ENCODE data around the gene TRAPPC6A. TPM values are rescaled to one million over a fixed set of nuclear protein-coding genes. Genes with fewer than 3 reads are reported as not detected.
A peak's percentile ranks its signal among the peaks of the same experiment; 100 is the strongest.

The TRAPPC6A gene
- total RNA-seq, 1 experiment from 2014 or later, result 38.4 TPM

DNA sequence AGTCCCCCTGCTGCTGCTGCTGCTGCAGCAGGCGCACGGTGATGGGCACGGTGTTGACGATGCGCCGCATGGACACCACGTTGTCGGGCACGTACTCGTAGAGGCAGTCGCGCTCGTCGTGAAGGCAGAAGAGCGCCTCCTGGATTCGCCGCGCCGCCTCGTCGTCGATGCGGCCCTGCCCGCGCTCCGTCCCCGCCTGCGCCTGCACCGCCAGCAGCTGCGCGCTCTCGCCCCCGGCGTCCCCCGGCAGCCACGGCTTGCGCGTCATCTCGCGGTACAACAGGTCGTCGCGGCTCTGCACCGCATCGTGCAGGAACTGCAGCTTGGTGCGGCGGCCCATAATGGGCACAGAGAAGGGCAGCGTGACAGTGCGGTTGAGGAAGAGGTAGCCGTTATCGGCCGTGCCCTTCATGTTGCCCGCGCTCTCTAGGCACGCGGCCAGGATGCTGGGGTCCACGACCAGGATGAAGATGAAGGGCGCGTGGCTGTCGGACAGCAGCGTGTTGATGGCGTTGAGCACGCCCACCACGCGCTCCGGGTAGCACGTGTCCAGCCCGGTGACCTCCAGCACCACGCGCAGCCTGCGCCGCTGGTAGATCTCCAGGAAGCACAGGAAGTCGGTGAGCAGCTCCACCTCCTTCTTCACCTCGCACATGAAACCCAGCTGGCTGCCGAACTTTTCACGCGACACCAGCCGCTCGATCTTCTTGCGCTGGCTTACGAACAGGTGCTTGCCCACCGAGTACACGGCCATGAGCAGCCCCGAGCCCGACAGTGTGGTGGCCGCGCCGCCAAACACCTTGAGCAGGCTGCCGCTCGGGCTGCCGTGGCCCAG lies 25.3 kb downstream of the TRAPPC6A start:
- DNase-seq (ENCODE audit: low spot score), result peak; percentile 28
- in situ Hi-C loops (cut with HindIII; ENCODE audit: low sequenced_read_pairs), result no loop called here

DNA sequence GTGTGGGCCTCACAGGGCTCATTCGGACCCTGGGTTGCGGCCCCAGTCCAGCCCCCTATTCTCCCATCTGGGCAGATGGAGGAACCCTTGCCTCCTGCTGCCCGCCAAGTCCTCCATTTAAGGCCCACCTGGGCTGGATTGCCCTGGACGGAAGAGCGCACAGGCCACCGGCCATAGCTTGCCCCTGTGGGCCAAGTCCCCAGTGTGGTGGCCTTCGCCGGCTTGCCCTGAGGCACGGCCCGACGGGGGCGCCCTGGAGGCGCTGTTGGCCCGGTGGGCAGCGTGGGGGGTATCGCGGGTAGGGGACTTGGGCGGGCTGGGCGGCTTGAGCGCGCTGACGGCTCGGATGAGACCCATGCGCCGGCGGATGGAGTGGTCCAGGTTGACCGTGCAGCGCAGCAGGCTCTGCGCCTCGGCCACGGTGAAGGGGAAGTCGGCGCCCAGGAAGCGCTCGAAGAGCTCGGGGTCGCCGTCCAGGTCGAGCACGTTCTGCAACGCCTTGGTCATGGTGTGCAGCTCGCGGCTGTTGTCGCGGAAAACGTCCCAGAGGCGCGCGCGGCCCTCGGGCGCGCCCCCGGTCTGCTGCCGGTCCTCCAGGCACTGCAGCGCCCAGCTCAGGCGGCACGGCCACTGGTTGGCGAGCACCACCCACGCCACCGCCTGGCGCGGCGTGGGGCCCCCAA lies 26.1 kb downstream of the TRAPPC6A start:
- no peak for DNase-seq (ENCODE audit: low spot score)
- in situ Hi-C loops (cut with HindIII; ENCODE audit: low sequenced_read_pairs), result no loop called here

DNA sequence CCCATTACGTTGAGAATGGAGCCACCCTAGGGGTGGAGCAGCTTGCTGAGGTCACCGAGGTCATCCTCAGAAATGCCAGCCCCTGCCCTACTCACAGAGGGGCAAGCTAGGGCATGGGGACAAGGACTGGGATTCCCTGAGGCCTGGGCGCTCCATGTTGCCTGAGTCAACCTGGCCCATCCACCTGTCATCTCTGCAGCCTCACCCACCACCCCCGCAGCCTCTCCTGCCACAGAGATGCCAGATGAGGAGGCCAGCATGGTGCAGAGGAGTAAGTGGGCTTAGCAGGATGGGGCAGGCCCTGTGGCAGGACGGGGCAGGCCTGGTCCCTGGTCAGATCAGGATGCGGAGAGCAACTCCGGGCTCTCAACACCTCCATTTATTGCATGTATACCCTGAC lies 26.7 kb downstream of the TRAPPC6A start:
- in situ Hi-C loops (cut with HindIII; ENCODE audit: low sequenced_read_pairs), result no loop called here
- no peak for DNase-seq (ENCODE audit: low spot score)

DNA sequence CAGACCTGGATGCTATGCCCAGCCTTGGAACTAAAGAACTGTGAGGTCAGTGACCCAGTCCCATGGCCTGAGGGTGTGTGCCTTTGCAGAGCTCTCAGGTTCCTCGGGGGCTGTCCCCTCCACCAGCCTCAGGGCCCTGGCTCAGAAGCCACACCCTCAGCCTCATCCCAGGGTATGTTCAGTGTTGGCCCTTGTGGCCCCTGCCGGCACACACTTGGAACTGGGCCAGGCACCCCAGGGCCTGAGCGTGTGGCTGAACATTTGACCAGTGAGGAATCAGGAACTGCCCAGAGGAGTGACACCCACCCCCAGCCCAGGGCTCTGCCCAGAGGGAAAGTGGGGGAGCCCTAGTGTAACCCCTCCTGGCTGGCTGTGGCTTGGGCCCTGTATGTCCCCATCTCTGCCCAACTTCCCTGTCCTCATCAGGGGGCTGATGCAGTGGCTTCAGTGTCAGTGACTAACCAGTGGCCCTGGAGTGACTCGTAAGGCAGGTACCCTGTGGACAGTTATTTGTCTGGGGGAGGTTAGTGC lies 27.2 kb downstream of the TRAPPC6A start:
- in situ Hi-C loops (cut with HindIII; ENCODE audit: low sequenced_read_pairs), result no loop called here

DNA sequence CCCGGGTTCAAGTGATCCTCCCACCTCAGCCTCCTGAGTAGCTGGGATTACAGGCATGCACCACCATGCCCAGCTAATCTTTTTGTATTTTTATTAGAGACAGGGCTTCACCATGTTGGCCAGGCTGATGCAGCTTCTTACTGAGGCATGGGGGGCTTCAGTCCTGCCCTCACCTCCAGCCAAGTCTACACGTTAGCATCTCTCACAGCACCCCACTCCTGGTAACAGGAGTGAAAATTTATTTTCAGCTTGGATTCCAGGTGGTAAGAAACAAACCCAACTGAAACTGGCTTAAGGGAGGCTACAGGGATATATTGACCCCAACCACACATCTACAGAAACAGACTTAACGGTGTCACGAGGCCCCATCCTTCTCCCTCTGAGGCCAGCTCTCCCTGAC lies 27.9 kb downstream of the TRAPPC6A start:
- in situ Hi-C loops (cut with HindIII; ENCODE audit: low sequenced_read_pairs), result no loop called here
- no peak for DNase-seq (ENCODE audit: low spot score)

More for the DNA sequence above, 27.2 kb downstream of the TRAPPC6A start:
- no peak for DNase-seq (ENCODE audit: low spot score)

DNA sequence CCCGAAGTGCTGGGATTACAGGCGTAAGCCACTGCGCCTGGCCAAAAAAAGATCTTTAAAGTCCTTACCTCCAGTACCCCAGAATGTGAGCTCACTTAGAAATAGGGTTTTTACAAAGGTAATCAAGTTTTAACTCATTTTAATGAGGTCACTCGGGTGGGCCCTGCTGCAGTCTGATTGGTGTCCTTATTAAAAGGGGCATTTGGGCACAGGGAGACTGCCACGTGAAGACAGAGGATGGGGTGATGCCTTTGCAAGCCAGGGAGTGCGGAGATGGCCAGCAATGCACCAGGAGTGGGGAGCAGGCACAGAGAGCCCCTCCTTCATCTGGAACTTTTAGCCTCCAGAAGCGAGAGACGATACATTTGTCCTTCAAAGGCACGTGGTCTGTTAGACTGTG lies 28.9 kb downstream of the TRAPPC6A start:
- no peak for DNase-seq (ENCODE audit: low spot score)
- in situ Hi-C loops (cut with HindIII; ENCODE audit: low sequenced_read_pairs), result no loop called here

DNA sequence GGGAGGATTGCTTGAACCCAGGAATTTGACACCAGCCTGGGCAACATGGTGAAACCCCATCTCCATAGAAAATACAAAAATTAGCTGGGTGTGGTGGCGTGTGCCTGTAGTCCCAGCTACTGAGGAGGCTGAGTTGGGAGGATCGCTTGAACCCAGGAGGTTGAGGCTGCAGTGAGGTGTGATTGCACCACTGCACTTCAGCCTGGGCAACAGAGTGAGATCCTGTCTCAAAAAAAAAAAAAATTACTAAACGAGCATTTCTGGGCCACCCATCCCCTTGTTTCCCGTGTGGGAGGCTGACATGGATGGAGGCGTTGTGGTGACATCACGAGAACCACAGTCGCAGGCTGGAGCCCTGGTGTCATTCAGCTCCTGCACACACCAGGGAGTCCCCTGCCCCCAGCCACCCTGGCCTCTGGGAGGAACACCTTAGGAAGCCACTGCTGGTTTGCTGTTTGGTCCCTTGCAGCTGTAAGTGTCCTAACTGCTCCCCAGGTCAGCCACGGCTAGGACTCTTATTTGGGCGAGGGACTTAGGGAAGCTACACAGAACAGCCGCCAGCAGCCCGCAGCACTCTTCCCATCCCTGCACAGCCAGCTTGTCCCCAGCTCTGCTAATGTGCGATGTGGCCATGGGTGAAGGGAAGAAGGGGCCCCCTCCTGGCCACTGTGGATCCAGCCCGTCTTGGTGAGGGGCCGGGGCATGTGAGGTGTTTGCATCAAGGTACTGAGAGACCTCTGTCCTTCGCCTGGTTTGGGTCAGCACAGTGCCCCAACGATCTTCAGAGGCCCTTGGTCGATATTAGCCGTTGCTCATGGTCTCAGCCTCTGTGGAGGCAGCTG lies 30.0 kb downstream of the TRAPPC6A start:
- no peak for DNase-seq (ENCODE audit: low spot score)
- in situ Hi-C loops (cut with HindIII; ENCODE audit: low sequenced_read_pairs), result no loop called here

DNA sequence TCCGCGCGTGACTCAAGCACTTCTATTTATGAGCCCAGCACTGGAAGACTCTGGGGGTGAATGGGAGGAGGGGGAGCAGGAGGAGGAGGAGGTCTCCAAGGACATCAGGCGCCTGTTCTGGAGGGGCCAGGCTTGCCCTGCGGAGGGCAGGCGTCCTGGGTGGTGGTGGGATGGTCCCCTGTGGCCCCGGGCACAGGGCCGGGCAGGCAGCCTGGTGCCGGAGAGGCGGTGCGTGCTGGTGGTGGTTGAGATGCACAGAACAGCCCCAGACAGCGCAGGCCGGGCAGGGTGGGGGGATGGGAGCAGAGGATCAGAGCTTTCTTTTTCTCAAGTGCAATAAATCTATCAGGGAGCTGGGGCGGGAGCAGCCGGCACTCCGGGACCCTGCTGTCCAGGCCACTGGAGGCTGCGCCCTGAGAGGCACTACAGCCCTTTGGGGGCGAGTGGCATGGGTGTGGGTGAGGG lies 31.3 kb downstream of the TRAPPC6A start:
- no peak for DNase-seq (ENCODE audit: low spot score)
- in situ Hi-C loops (cut with HindIII; ENCODE audit: low sequenced_read_pairs), result no loop called here

DNA sequence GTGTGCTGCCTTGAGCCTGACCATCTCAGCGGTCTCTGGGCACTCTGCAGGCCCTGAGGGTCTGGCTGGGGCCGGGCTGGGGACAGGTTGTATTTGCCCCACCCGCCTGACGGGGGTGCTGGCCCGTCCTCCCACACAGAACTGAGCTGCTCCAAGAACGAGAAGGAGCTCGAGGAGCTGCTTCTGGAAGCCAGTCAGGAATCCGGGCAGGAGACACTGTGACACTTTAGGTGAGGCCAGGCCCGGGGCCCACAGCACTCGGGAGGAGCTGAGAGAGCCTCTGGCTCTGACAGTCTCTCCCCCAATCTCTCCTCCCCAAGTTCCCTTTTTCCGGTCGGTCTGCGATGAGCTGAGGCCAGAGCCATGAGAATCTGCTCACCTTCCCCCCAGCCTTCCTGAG lies 31.8 kb downstream of the TRAPPC6A start:
- DNase-seq (ENCODE audit: low spot score), result no peak
- in situ Hi-C loops (cut with HindIII; ENCODE audit: low sequenced_read_pairs), result no loop called here

DNA sequence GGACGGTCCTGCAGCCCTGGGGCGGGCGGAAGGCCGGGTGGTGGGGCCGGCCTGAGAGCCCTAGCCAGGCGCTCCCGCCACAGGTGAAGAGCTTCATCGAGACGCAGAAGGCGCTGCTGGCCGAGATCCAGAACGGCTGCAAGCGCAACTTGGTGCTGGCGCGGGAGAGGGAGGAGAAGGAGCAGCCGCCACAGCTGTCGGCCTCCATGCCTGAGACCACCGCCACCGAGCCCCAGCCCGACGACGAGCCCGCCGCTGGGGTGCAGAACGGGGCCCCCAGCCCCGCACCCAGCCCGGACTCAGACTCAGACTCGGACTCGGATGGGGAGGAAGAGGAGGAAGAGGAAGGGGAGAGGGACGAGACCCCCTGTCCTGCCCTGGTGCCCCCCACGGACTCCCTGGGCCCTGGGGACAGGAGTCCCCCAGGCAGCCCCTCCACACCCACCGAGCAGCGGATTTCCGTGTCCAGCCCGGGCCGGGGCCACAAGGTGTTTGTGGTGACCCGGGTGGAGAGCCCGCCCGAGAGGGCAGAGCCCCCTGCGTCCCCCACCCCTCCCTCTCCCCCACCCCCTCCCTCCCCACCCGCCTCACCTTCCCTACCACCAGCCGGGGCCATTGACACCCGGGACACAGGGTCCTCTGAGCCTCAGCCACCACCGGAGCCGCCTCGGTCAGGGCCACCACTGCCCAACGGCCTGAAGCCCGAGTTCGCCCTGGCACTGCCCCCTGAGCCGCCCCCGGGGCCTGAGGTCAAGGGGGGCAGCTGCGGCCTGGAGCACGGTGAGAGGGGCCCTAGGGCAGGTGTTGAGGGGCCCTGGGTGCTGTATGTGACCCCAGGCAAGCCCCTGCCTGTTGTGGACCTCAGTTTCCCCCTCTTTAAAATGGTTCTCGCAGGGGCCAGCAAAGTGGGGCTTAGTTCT lies 32.5 kb downstream of the TRAPPC6A start:
- DNase-seq (ENCODE audit: low spot score), result no peak
- in situ Hi-C loops (cut with HindIII; ENCODE audit: low sequenced_read_pairs), result no loop called here

DNA sequence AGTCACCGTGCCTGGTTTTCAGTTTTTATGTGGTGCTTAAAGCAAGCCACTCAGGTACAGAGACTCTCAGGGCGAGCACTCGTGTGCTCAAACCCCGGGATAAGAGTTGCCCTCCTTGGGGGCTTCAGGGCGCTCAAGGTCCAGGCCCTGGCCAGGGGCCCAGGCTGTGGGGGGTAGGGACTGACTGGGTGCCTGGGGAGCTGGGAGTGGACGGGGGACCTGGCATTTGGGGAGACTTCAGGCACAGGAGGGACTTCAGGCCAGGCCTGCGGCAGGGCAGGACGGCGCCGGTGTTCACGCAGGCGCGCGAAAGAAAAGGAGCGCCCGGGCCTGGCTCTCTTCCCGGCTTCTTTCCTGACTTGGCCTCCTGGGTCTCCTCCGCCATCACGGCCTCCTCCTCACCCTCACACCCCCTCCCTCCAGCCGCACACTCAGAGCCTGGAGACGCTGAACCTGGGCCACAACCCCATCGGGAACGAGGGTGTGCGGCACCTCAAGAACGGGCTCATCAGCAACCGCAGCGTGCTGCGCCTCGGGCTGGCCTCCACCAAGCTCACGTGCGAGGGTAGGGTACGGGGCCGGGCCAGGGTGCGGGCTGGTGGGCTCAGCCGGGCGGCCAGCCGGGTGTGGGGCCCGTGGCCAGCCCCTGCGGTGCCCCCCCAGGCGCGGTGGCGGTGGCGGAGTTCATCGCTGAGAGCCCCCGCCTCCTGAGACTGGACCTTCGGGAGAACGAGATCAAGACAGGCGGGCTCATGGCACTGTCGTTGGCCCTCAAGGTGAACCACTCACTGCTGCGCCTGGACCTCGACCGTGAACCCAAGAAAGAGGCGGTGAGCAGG lies 33.4 kb downstream of the TRAPPC6A start:
- in situ Hi-C loops (cut with HindIII; ENCODE audit: low sequenced_read_pairs), result no loop called here
- DNase-seq (ENCODE audit: low spot score), result no peak

DNA sequence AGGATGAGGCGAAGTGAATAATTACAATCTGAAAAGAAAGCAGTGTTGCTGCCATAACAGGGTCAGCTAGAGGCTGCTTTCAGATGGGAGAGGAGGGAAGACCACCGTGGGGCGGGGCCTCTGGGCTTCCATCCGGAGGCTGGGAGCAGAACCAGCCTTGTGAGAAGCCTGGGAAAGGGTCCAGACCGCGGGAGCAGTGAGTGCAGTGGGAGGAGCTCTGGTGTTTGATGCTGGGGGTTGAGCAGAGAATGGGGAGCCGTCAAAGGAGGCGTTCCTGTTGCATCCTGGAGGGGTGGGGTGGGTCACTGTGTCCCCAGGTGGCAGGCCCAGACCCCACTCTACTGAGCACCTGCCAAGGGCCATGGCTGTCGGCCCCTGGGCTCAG lies 35.3 kb downstream of the TRAPPC6A start:
- DNase-seq (ENCODE audit: low spot score), result no peak
- in situ Hi-C loops (cut with HindIII; ENCODE audit: low sequenced_read_pairs), result no loop called here

DNA sequence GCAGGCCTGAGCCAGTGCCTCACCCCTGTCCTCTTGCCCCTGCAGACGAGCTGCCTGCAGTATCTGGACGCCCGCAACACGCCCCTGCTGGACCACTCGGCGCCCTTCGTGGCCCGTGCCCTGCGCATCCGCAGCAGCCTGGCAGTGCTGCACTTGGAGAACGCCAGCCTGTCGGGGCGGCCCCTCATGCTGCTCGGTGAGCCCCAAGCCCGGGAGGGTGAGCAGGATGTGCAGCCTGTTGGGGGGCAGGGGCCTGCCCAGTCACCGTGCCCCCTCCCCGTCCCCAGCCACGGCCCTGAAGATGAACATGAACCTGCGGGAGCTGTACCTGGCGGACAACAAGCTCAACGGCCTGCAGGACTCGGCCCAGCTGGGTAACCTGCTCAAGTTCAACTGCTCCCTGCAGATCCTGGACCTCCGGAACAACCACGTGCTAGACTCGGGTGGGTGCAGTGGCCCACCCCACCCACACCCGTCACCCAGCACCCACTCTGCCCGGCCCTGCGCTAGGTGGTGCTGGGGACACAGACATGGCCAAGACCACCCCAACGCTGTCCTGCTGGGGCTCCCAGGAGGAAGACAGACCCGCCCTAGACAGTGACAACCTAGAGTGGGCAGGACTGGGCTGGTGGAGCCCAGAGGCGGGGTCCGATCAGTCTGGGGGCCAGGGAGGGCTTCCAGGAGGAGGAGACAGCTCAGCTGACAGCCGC lies 35.9 kb downstream of the TRAPPC6A start:
- DNase-seq (ENCODE audit: low spot score), result no peak
- in situ Hi-C loops (cut with HindIII; ENCODE audit: low sequenced_read_pairs), result no loop called here

DNA sequence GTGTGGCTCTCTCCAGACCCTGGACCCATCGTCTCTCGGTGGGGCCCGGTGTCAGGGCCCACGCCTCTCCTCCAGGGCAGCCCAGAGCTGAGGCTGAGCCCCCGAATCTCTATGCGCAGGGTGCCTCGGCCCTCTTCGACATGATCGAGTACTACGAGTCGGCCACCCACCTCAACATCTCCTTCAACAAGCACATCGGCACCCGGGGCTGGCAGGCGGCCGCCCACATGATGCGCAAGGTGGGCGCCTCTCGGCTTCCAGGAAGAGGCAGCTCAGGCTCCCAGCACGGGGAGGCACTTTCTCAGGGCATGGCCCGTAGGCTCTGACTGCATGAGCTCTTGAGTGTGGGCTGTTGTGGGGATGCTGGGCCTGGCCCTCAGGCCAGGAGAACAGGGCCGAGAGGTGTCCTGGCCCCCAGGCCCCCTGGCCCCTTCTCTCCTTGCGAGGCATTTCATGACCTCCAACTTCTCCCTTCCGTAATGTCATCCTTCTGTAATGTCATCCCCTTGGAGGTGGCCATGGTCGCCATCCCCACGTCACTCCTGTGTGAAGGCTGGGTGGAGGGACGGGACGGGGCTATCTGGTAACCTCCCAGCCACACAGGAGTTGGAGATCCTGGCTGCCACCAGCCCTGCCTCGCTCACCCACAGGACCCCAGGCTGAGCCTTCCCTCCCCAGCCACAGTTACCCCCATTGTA lies 36.7 kb downstream of the TRAPPC6A start:
- in situ Hi-C loops (cut with HindIII; ENCODE audit: low sequenced_read_pairs), result no loop called here
- DNase-seq (ENCODE audit: low spot score), result no peak

DNA sequence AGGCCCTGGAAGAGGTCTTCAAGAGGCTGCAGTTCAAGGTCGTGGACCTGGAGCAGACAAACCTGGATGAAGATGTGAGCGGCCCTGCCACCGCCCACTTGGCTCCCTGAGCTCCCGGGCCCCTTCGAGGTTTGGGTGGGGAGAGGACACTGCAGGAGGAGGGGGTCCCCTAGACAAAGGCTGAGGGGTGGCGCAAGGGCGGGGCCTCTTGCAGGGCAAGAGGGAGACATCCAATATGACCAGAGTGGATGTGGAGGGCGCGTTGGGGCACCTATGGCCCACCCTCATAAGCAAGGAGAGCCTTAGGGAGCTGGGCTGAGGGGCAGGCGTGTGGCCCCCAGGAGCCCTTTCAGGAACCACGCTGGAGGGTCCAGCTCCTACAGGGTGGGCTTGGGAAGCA lies 37.5 kb downstream of the TRAPPC6A start:
- in situ Hi-C loops (cut with HindIII; ENCODE audit: low sequenced_read_pairs), result no loop called here
- DNase-seq (ENCODE audit: low spot score), result no peak

DNA sequence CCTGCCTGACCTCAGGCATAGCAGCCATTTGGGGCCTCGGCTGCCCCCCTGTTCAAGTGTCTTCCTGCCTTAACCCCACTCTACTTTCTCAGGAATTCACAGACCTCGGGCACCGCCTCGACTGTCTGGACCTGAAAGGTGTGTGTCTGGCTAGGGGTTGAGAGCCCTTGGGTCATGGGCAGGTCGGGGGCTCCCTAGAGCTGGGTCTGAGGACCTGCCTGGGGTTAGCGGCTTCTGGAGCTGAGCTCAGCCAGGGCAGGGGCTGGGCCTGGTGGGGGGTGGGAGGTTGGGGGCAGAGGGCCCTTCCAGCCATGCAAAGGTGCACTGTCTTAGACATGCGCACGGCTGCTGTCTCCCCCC lies 37.9 kb downstream of the TRAPPC6A start:
- no peak for DNase-seq (ENCODE audit: low spot score)
- in situ Hi-C loops (cut with HindIII; ENCODE audit: low sequenced_read_pairs), result no loop called here
